ENCODE data around the gene COL18A1. TPM values are rescaled to one million over a fixed set of nuclear protein-coding genes. Genes with fewer than 3 reads are reported as not detected.

The COL18A1 gene
- total and polyA plus RNA-seq, 2 experiments from 2014 or later: 97.1 to 140 TPM

DNA sequence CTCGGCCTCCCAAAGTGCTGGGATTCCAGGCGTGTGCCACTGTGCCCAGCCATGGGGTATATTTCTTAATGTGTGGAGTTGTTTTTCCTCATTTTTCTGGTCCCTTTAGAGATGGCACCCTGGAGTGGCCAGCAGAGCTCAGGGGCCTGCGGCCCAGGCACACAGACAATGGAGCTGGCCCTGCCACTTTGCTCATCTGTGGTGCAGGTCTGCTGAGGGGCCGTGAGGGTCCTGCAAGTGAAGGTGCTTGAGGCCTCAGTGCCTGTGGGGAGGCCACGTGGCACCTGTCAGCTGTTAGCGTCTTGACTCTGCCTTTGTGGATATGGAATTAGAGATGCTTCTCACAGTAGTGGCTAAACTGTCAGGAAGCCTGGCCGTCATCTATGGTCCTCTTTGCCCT is 7.5 kb downstream of the COL18A1 start:
- no peaks in the 10 kb centered on the region for H3K9me3 ChIP-seq (ENCODE audit: low read depth)
- no peak for DNase-seq (ENCODE audit: low spot score)
- H2AFZ ChIP-seq: no peak overlapping the region
- H3K4me3 ChIP-seq: no peak overlapping the region
- peaks cover 41% of the 10 kb centered on the region for H3K4me1 ChIP-seq (ENCODE audit: insufficient read depth)
- no peaks in the 10 kb centered on the region for H3K27me3 ChIP-seq
- TF ChIP-seq CTCF (IDR thresholded peaks at IDR 0.05; ENCODE audit: poor library complexity) (no peak), EZH2 (IDR thresholded peaks at IDR 0.05; ENCODE audit: borderline replicate concordance) (no peak), EZH2phosphoT487 (IDR thresholded peaks at IDR 0.05; ENCODE audit: low read depth, severe bottlenecking, unreplicated experiment) (no peak)
- H3K27ac ChIP-seq: no peak overlapping the region
- peaks cover 2% of the 10 kb centered on the region for H4K20me1 ChIP-seq (ENCODE audit: insufficient read depth, poor library complexity, severe bottlenecking)
- 93% methylated on average over 7 of the region's 7 CpGs for WGBS (ENCODE audit: low lambda C conversion rate, missing lambda C conversion rate)
- peaks cover 71% of the 10 kb centered on the region for H3K79me2 ChIP-seq
- no peak overlapping the region for H3K4me2 ChIP-seq
- H3K9me2 ChIP-seq (replicated peaks; ENCODE audit: insufficient read depth): no peaks in the 10 kb centered on the region
- no peaks in the 10 kb centered on the region for H3K36me3 ChIP-seq (replicated peaks; ENCODE audit: insufficient read depth, low read depth)

DNA sequence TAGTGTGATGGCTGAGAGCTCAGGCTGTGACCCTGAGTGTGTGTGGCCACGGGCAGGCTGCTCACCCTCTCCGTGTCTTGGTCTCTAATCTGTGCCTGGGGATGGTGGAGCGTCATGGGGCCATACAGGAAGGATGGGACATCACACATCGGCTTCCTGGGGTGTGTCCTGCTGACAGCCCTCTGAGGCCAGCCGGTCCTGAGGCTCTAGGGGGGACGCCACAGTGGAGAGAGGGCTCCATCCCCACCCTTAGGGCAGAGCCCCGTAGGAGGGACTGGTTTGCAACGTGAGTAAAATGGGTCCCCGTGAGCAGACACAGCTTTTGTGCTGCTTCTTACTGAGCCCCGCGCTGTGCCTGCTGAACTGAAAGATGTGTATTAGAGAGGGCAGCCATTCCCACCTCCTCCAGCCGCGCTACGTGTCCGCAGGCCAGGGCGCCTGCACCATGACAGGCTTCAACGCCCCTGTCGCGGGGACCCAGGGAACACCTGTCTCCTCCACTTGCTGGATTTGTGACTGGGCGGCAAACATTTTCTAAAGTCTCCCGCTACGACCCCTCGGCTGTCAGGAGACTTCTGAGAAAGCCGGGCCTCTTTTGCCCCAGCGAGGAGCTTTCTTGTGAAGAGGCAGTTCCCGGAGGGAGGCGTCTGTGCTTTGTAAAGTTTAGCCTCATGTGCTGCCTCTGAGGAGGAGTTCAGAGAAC is 8.1 kb downstream of the COL18A1 start:
- H3K79me2 ChIP-seq: peaks cover 73% of the 10 kb centered on the region

DNA sequence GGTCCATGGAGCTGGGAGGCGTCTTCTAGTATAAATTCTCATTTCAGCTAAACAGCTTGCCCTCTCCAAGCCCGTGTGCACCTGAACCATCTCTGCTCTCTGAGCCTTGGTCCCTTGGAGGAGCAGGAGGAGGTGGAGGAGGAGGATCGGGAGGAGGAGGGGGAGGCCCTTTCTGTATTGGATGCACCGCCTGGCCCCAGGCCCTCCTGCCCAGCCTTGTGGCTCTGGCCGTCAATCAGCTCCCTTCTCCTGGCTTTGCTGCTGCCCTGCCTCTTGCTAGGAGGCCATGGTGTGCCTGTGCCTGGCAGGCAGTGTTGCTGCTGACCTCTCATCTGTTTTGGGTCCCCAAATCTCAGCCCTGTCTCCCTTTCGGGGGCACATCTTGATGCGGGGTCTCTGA is 9.0 kb downstream of the COL18A1 start:
- no peak overlapping the region for H3K27ac ChIP-seq
- no peak for TF ChIP-seq EZH2 (IDR thresholded peaks at IDR 0.05; ENCODE audit: borderline replicate concordance)
- TF ChIP-seq CTCF (IDR thresholded peaks at IDR 0.05; ENCODE audit: poor library complexity): no peak
- H3K9me3 ChIP-seq (ENCODE audit: low read depth): no peaks in the 10 kb centered on the region
- no peaks in the 10 kb centered on the region for H3K36me3 ChIP-seq (replicated peaks; ENCODE audit: insufficient read depth, low read depth)
- WGBS (ENCODE audit: low lambda C conversion rate, missing lambda C conversion rate): 88% methylated on average over 7 of the region's 7 CpGs
- H3K79me2 ChIP-seq: peaks cover 72% of the 10 kb centered on the region
- H3K4me1 ChIP-seq (ENCODE audit: insufficient read depth): peaks cover 31% of the 10 kb centered on the region
- no peaks in the 10 kb centered on the region for H3K27me3 ChIP-seq
- H2AFZ ChIP-seq: no peak overlapping the region
- H4K20me1 ChIP-seq (ENCODE audit: insufficient read depth, poor library complexity, severe bottlenecking): peaks cover 2% of the 10 kb centered on the region
- H3K4me3 ChIP-seq: no peak overlapping the region
- H3K9me2 ChIP-seq (replicated peaks; ENCODE audit: insufficient read depth): no peaks in the 10 kb centered on the region
- H3K4me2 ChIP-seq: no peak overlapping the region
- DNase-seq (ENCODE audit: low spot score): peak; percentile 2

More for the DNA sequence above, 8.1 kb downstream of the COL18A1 start:
- Histone ChIP-seq H3K27me3 (no peaks in the 10 kb centered on the region), H3K9me3 (ENCODE audit: low read depth) (no peaks in the 10 kb centered on the region), H3K36me3 (replicated peaks; ENCODE audit: insufficient read depth, low read depth) (no peaks in the 10 kb centered on the region), H4K20me1 (ENCODE audit: insufficient read depth, poor library complexity, severe bottlenecking) (peaks cover 2% of the 10 kb centered on the region), H3K4me2 (no peak overlapping the region), H3K27ac (peak overlapping the region; percentile 40), H2AFZ (no peak overlapping the region), H3K4me1 (ENCODE audit: insufficient read depth) (peaks cover 38% of the 10 kb centered on the region), H3K4me3 (no peak overlapping the region), H3K9me2 (replicated peaks; ENCODE audit: insufficient read depth) (no peaks in the 10 kb centered on the region)
- DNase-seq (ENCODE audit: low spot score): no peak
- 72% methylated on average over 27 of the region's 27 CpGs for WGBS (ENCODE audit: low lambda C conversion rate, missing lambda C conversion rate)
- TF ChIP-seq EZH2phosphoT487 (IDR thresholded peaks at IDR 0.05; ENCODE audit: low read depth, severe bottlenecking, unreplicated experiment) (no peak), EZH2 (IDR thresholded peaks at IDR 0.05; ENCODE audit: borderline replicate concordance) (no peak), CTCF (IDR thresholded peaks at IDR 0.05; ENCODE audit: poor library complexity) (no peak)

Measured in hepatocyte (in vitro differentiated cells).